Activated CD8-positive, alpha-beta T cell treated with anti-CD3 and anti-CD28 coated beads for 36 hours (primary cell): Measurements from ENCODE around the gene ICAM2. TPM values are rescaled to one million over a fixed set of nuclear protein-coding genes. Genes with fewer than 3 reads are reported as not detected.

Experiments used
- ATAC-seq: fragments of 200-7000 bp; cut with Tn5 transposase; one replicate; pipeline ENCODE4 v1.10.0; 2021; ENCODE audit warnings: mild to moderate bottlenecking, moderate library complexity
- CTCF ChIA-PET: fragments of 350-600 bp; sonication (Branson Sonifier 250); formaldehyde crosslinking; loops from one replicate; lab custom pipeline; 2021; ENCODE audit warnings: antibody characterized with exemption; lab: Charles Lee
- POLR2A ChIA-PET: fragments of 350-600 bp; sonication (Branson Sonifier 250); formaldehyde crosslinking; loops from one replicate; lab custom pipeline; 2021; ENCODE audit warnings: antibody characterized with exemption; lab: Charles Lee
- DNase-seq: peaks from one replicate; pipeline ENCODE4 v3.0.0-alpha.2; 2020
- H3K27ac Mint-ChIP-seq: one replicate; pipeline ENCODE4 v1.8.0; 2021; ENCODE audit warnings: mild to moderate bottlenecking, mixed read lengths
- H3K27me3 Mint-ChIP-seq: one replicate; pipeline ENCODE4 v1.8.0; 2021; ENCODE audit warnings: mixed read lengths
- H3K36me3 Mint-ChIP-seq: one replicate; pipeline ENCODE4 v1.8.0; 2021; ENCODE audit warnings: low read depth, mixed read lengths
- H3K4me1 Mint-ChIP-seq: one replicate; pipeline ENCODE4 v1.8.0; 2021; ENCODE audit warnings: low read depth, mixed read lengths
- H3K4me3 Mint-ChIP-seq: one replicate; pipeline ENCODE4 v1.8.0; 2021; ENCODE audit warnings: mild to moderate bottlenecking, moderate library complexity, mixed read lengths
- H3K9me3 Mint-ChIP-seq: one replicate; pipeline ENCODE4 v1.8.0; 2021; ENCODE audit warnings: mixed read lengths
- CTCF ChIP-seq: fragments of 200-600 bp; IDR thresholded peaks from one replicate; pipeline ENCODE4 v1.8.0; 2022; ENCODE audit warnings: antibody characterized with exemption, mild to moderate bottlenecking
- intact Hi-C: fragments of 100-400 bp; cut with micrococcal nuclease; formaldehyde crosslinking; loops from one replicate; pipeline ENCODE4 v1.10.0; 2022
- total RNA-seq, 2 experiments: library from RNA; stranded (reverse); gene quantifications; one replicate each; pipeline ENCODE4 v1.2.3, GENCODE V29; 2021

Gene ICAM2
- total RNA-seq, 2 experiments from 2014 or later, result 53.3 to 53.7 TPM

- ATAC-seq, result no peak
- ChIA-PET POLR2A (interaction anchor here (0.6 to 1.9 kb wide), 12 partner anchors 8 to 488 kb away, joined by 3 to 11 read pairs (median 3); partner anchors contain the start of gene PRR29), CTCF (interaction anchor here (0.9 to 3.4 kb wide), 16 partner anchors 9 to 175 kb away, joined by 3 to 34 read pairs (median 7); partner anchors contain the start of genes CD79B, ERN1, GH1 and PRR29)
- DNase-seq, result no peak
- intact Hi-C loops, result no loop called here
- Mint-ChIP-seq H3K36me3 (peaks cover 21% of the 10 kb centered on the region), H3K27me3 (no peaks in the 10 kb centered on the region), H3K27ac (peak overlapping the region; percentile 97), H3K4me3 (peak overlapping the region; percentile 94), H3K4me1 (peaks cover 56% of the 10 kb centered on the region), H3K9me3 (no peaks in the 10 kb centered on the region)
- TF ChIP-seq CTCF, result no peak
Measured at GRCh38 chr17:64016974-64017373, 3.5 kb downstream of the ICAM2 start.

DNA sequence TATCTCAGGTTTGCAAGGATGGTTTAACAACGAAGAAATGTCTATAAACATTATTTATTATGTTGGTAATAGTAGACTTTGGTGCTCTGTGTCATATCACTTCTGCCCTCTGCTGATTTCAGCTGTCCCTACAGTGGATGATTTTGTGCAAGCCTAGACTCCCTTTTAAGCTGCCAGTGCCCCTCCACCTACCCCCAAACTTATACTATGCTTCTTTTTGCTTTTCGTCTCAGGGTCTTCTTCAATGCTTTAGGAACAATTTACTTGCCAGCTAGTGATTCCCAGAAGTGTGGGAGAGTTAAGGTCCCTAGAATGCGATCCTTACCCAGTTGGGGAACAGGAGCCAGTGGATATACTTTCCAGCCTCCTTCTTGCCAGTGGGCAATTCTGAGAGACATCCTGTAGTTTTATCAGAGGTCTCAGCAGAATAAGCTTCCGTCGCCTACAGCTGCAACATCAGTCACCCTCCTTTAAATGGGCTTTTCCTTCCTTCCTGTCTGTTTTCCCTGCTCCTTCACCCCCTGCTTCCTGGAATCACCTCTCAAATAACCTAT is 4.1 kb downstream of the ICAM2 start:
- peaks cover 57% of the 10 kb centered on the region for H3K4me1 Mint-ChIP-seq
- intact Hi-C loops, result no loop called here
- ChIA-PET CTCF (interaction anchor here (0.9 to 3.4 kb wide), 15 partner anchors 9 to 175 kb away, joined by 3 to 34 read pairs (median 9); partner anchors contain the start of genes CD79B, ERN1, GH1 and PRR29), POLR2A (interaction anchor here (0.7 to 1.9 kb wide), 10 partner anchors 9 to 489 kb away, joined by 3 to 11 read pairs (median 3); partner anchors contain the start of gene PRR29)
- peak; percentile 32 for TF ChIP-seq CTCF
- no peaks in the 10 kb centered on the region for H3K9me3 Mint-ChIP-seq
- no peak for ATAC-seq
- peaks cover 27% of the 10 kb centered on the region for H3K36me3 Mint-ChIP-seq
- H3K27me3 Mint-ChIP-seq, result no peaks in the 10 kb centered on the region
- DNase-seq, result no peak
- H3K27ac Mint-ChIP-seq, result peak overlapping the region; percentile 97
- H3K4me3 Mint-ChIP-seq, result peak overlapping the region; percentile 94

DNA sequence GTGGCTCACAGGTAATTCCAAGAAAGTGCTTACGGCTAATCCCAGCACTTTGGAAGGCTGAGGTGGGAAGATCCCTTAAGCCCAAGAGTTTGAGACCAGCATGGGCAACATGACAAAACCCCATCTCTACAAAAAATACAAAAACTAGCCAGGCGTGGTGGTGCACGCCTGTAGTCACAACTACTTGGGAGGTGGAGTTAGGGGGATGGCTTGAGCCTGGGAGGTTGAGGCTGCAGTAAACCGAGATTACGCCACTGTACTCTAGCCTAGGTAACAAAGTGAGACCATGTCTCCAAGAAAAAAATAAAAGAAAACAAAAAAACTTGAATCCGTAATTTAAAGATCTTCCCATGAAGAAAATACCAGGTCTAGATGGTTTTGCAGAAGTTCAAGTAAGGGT is 5.0 kb downstream of the ICAM2 start:
- POLR2A ChIA-PET, result no interaction called here
- CTCF ChIA-PET, result no interaction called here
- TF ChIP-seq CTCF, result no peak
- ATAC-seq (no peak), DNase-seq (no peak)
- Mint-ChIP-seq H3K9me3 (no peaks in the 10 kb centered on the region), H3K27me3 (no peaks in the 10 kb centered on the region), H3K36me3 (peaks cover 29% of the 10 kb centered on the region), H3K27ac (peak overlapping the region; percentile 97), H3K4me1 (peaks cover 61% of the 10 kb centered on the region), H3K4me3 (peak overlapping the region; percentile 94)
- intact Hi-C loops, result no loop called here

GRCh38 chr17:64009571-64010402 is 10.6 kb downstream of the ICAM2 start:
- H3K27me3 Mint-ChIP-seq, result no peaks in the 10 kb centered on the region
- ChIA-PET POLR2A (interaction anchor here (0.9 kb wide), 1 partner anchor 158 kb away, joined by 3 read pairs; no protein-coding TSS in a partner anchor), CTCF (interaction anchor here (0.7 to 0.9 kb wide), 5 partner anchors 15 to 90 kb away, joined by 3 to 6 read pairs (median 4); no protein-coding TSS in a partner anchor)
- H3K27ac Mint-ChIP-seq, result peak overlapping the region; percentile 59
- H3K9me3 Mint-ChIP-seq, result no peaks in the 10 kb centered on the region
- TF ChIP-seq CTCF, result no peak
- peaks cover 61% of the 10 kb centered on the region for H3K4me1 Mint-ChIP-seq
- ATAC-seq, result no peak
- intact Hi-C loops, result no loop called here
- H3K4me3 Mint-ChIP-seq, result no peak overlapping the region
- peaks cover 27% of the 10 kb centered on the region for H3K36me3 Mint-ChIP-seq
- DNase-seq, result no peak
